ENCODE results near the gene BBC3.

DNA sequence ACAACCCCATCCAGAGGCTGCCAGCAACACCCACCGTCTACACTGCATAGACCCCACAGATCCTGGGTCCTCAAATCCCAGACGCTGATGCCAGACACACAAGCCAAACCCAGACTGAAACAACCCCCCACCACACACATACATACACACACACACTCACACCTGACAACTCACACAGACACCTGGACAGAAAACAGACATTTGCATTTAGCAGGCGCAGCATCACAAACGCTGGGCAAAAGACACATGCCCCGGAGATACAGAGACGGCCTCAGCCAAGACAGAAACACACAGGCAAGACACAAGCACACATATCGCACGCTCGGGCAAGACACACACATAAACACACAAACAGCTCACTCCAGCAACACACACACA is 1.3 kb downstream of the BBC3 start:
- TF ChIP-seq ETS1 (IDR thresholded peaks at IDR 0.05) (no peak), EZH2phosphoT487 (IDR thresholded peaks at IDR 0.05; ENCODE audit: unreplicated experiment) (no peak), EZH2 (IDR thresholded peaks at IDR 0.05; ENCODE audit: low read depth, unreplicated experiment) (no peak), POLR2AphosphoS5 (IDR thresholded peaks at IDR 0.05; ENCODE audit: low read depth) (no peak), REST (IDR thresholded peaks at IDR 0.05; ENCODE audit: unreplicated experiment) (no peak), CREB1 (CRISPR knock-in tag; IDR thresholded peaks at IDR 0.05; ENCODE audit: low read depth) (no peak), STAT1 (IDR thresholded peaks at IDR 0.05; ENCODE audit: unreplicated experiment) (no peak), ZNF331 (CRISPR knock-in tag; IDR thresholded peaks at IDR 0.05; ENCODE audit: low read depth) (no peak)
- TF ChIP-seq, protein P1, sequence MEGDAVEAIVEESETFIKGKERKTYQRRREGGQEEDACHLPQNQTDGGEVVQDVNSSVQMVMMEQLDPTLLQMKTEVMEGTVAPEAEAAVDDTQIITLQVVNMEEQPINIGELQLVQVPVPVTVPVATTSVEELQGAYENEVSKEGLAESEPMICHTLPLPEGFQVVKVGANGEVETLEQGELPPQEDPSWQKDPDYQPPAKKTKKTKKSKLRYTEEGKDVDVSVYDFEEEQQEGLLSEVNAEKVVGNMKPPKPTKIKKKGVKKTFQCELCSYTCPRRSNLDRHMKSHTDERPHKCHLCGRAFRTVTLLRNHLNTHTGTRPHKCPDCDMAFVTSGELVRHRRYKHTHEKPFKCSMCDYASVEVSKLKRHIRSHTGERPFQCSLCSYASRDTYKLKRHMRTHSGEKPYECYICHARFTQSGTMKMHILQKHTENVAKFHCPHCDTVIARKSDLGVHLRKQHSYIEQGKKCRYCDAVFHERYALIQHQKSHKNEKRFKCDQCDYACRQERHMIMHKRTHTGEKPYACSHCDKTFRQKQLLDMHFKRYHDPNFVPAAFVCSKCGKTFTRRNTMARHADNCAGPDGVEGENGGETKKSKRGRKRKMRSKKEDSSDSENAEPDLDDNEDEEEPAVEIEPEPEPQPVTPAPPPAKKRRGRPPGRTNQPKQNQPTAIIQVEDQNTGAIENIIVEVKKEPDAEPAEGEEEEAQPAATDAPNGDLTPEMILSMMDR (conservative IDR thresholded peaks at IDR 0.05; ENCODE audit: low read depth in 2 of 2), result no peak

Data from GM23338 (cell line).